ENCODE measurements around the gene WNT4. TPM values are rescaled to one million over a fixed set of nuclear protein-coding genes. Genes with fewer than 3 reads are reported as not detected.

Gene WNT4
- polyA plus RNA-seq (2013): 0.05 TPM

DNA sequence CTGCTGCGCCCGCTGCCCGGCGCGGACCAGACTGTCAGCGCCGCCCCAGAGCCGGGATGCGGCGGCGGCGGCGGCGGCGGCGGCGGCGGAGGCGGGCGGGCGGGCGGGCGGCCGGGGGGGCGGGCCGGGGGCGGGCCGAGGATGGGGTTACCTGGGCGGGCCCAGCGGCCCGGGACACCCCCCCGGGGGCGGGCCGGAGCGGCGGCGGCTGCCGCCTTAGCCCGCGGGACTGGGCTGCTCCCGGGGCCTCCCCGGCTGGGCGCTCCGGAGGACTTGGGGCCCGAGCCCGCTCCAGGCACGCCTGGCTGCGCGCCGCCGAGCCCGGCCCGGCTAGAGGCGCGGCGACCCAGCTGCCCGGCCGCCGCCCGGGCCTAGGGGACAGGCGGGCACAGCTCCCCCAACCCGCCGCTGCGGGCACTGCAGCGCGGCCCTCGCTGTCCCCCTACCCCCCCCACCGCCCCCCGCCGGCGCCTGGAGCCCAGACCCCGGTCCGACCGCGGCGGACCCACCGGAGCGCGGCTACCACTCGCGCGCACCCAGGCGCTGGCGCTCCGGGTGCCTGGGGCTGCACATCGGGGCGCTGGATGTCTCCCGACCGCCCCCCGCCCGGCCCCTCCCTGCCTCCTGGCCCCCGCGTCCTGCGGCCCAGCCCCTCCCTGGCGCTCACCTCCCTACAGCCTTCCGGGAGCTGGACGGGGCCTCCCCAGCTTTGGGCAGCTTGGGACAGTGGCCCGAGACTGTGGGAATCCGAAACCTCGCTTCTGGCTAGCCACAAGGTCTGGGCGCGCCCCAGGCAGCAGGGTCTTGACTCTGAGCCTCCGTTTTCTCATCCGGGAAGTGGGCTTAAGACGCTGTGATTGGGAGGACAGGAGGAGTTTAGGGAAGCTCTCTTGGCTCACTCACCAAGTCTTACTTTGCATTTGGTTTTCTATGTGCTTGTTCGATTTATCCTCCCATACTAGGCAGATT is at the start of gene WNT4:
TSS of gene WNT4 (minus strand) at position 33 of the 969 bp plus-strand sequence. CDS start 175 bp downstream, outside the sequence.
- WGBS (ENCODE audit: insufficient coverage): 4% methylated on average over 61 of the region's 106 CpGs
- H3K27ac ChIP-seq (ENCODE audit: insufficient read depth in 1 of 2, low read depth in 1 of 2, low read length in 2 of 2, poor library complexity in 1 of 2, severe bottlenecking in 2 of 2): no peak within 1 kb of the TSS
- peaks cover 0 to 13% (median 9%) of the 10 kb centered on the region in 4 experiments for H3K4me1 ChIP-seq (ENCODE audit: control extremely low read depth in 1 of 4, control insufficient read depth in 4 of 4, insufficient read depth in 4 of 4, low read length in 3 of 4)
- H3K27me3 ChIP-seq (replicated peaks in 2 of 5; ENCODE audit: control insufficient read depth in 4 of 5, insufficient read depth in 5 of 5, low read length in 4 of 5): peaks cover 2 to 82% (median 44%) of the 10 kb centered on the region in 5 experiments
- DNase-seq: peak; percentile 20 to 40 (median 27)
- no peaks in the 10 kb centered on the region for H3K36me3 ChIP-seq (ENCODE audit: control insufficient read depth in 4 of 4, insufficient read depth in 4 of 4, low read length in 3 of 4)
- ChIA-PET POLR2A (no interaction called here), CTCF (interaction anchor here (0.8 to 1.0 kb wide), 4 partner anchors 10 to 37 kb away, joined by 3 to 6 read pairs (median 3); no protein-coding TSS in a partner anchor)
- peak within 1 kb of the TSS; percentile 16 to 65 (median 48) for H3K4me3 ChIP-seq (ENCODE audit: control insufficient read depth in 1 of 7, extremely low read depth in 1 of 7, insufficient read depth in 4 of 7, low read depth in 2 of 7, low read length in 6 of 7)
- H3K9me3 ChIP-seq (ENCODE audit: control extremely low read depth in 1 of 5, control insufficient read depth in 4 of 5, insufficient read depth in 2 of 5, low read depth in 1 of 5, low read length in 4 of 5): no peaks in the 10 kb centered on the region

DNA sequence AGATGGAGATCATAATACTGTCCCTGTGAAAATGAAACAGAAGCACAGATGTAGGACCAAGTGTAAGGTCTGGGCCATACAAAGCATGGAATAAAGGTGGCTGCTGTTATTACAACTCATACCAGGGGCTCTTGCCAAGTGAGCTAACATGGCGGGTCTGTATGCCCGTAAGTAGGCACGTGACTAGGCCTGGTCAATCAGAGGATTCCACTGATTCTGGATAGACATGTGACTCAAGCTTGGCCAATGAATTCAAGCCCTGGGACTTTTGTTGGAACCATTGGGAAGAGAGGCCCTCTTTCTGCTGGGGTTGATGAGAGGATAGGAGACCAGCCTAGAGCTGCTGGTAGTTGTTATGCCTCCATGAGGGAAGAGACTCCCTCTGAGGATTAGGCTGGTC is 47.8 kb upstream of the WNT4 start:
- Histone ChIP-seq H3K36me3 (ENCODE audit: control insufficient read depth in 4 of 4, insufficient read depth in 4 of 4, low read length in 3 of 4) (no peaks in the 10 kb centered on the region), H3K9me3 (ENCODE audit: control extremely low read depth in 1 of 5, control insufficient read depth in 4 of 5, insufficient read depth in 2 of 5, low read depth in 1 of 5, low read length in 4 of 5) (no peaks in the 10 kb centered on the region)

DNA sequence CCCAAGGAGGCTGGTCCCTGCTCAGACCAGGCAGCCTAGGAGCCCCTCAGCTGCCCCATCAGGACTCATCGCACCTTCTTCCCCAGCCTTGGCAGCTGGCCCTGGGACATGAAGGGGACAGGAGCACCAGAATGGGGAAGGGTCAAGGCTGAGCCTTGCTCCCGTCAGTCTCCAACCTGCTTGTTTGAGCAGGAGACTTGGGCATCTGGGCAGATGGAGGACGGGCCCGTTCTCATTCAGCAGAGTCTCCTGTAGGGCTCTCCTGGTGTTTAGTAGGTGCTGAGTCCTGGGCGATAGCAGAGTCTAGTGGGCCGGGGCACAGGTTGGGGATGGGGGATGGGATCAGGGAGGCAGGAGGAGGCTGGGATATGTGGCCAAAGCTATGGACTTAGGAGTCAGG is 47.4 kb upstream of the WNT4 start:
- Histone ChIP-seq H3K27me3 (replicated peaks in 2 of 5; ENCODE audit: control insufficient read depth in 4 of 5, insufficient read depth in 5 of 5, low read length in 4 of 5) (peaks cover 2 to 24% (median 2%) of the 10 kb centered on the region in 5 experiments), H3K36me3 (ENCODE audit: control insufficient read depth in 4 of 4, insufficient read depth in 4 of 4, low read length in 3 of 4) (no peaks in the 10 kb centered on the region), H3K4me1 (ENCODE audit: control extremely low read depth in 1 of 4, control insufficient read depth in 4 of 4, insufficient read depth in 4 of 4, low read length in 3 of 4) (no peaks in the 10 kb centered on the region), H3K9me3 (ENCODE audit: control extremely low read depth in 1 of 5, control insufficient read depth in 4 of 5, insufficient read depth in 2 of 5, low read depth in 1 of 5, low read length in 4 of 5) (no peaks in the 10 kb centered on the region), H3K4me3 (ENCODE audit: control insufficient read depth in 1 of 7, extremely low read depth in 1 of 7, insufficient read depth in 4 of 7, low read depth in 2 of 7, low read length in 6 of 7) (no peak overlapping the region), H3K27ac (ENCODE audit: insufficient read depth in 1 of 2, low read depth in 1 of 2, low read length in 2 of 2, poor library complexity in 1 of 2, severe bottlenecking in 2 of 2) (no peak overlapping the region)
- ChIA-PET CTCF (no interaction called here), POLR2A (no interaction called here)
- WGBS (ENCODE audit: insufficient coverage): 89% methylated on average over 3 of the region's 6 CpGs
- no peak for DNase-seq

More for the DNA sequence above, 47.8 kb upstream of the WNT4 start:
- ChIA-PET POLR2A (no interaction called here), CTCF (no interaction called here)
- H3K27ac ChIP-seq (ENCODE audit: insufficient read depth in 1 of 2, low read depth in 1 of 2, low read length in 2 of 2, poor library complexity in 1 of 2, severe bottlenecking in 2 of 2): no peak overlapping the region
- H3K4me3 ChIP-seq (ENCODE audit: control insufficient read depth in 1 of 7, extremely low read depth in 1 of 7, insufficient read depth in 4 of 7, low read depth in 2 of 7, low read length in 6 of 7): no peak overlapping the region
- DNase-seq: no peak
- H3K4me1 ChIP-seq (ENCODE audit: control extremely low read depth in 1 of 4, control insufficient read depth in 4 of 4, insufficient read depth in 4 of 4, low read length in 3 of 4): no peaks in the 10 kb centered on the region
- 95% methylated on average over 3 of the region's 3 CpGs for WGBS (ENCODE audit: insufficient coverage)
- peaks cover 0 to 19% (median 2%) of the 10 kb centered on the region in 5 experiments for H3K27me3 ChIP-seq (replicated peaks in 2 of 5; ENCODE audit: control insufficient read depth in 4 of 5, insufficient read depth in 5 of 5, low read length in 4 of 5)

DNA sequence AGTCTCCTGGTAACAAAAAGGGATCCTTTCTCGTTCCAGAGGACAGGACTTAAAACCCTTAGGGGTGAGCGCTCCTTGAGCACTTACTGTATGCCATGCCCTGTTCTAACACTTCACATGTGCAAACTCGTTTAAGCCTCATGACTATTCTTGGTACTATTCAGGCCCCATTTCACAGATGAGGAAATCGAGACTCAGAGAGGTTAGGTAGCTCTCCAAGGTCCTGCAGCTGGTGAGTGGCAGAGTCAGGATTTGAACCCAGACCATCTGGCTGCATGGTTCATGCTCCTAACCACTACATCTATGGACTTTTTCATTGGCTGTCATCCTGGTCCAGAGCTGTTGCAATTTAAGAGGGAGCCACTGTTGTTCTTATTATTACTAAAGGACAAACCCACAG is 46.7 kb upstream of the WNT4 start:
- 93% methylated on average over 4 of the region's 4 CpGs for WGBS (ENCODE audit: insufficient coverage)
- no peak overlapping the region for H3K27ac ChIP-seq (ENCODE audit: insufficient read depth in 1 of 2, low read depth in 1 of 2, low read length in 2 of 2, poor library complexity in 1 of 2, severe bottlenecking in 2 of 2)
- no peak for DNase-seq
- no peaks in the 10 kb centered on the region for H3K9me3 ChIP-seq (ENCODE audit: control extremely low read depth in 1 of 5, control insufficient read depth in 4 of 5, insufficient read depth in 2 of 5, low read depth in 1 of 5, low read length in 4 of 5)
- POLR2A ChIA-PET: no interaction called here
- CTCF ChIA-PET: no interaction called here
- H3K4me3 ChIP-seq (ENCODE audit: control insufficient read depth in 1 of 7, extremely low read depth in 1 of 7, insufficient read depth in 4 of 7, low read depth in 2 of 7, low read length in 6 of 7): no peak overlapping the region
- H3K27me3 ChIP-seq (replicated peaks in 2 of 5; ENCODE audit: control insufficient read depth in 4 of 5, insufficient read depth in 5 of 5, low read length in 4 of 5): peaks cover 2 to 30% (median 4%) of the 10 kb centered on the region in 5 experiments
- no peaks in the 10 kb centered on the region for H3K4me1 ChIP-seq (ENCODE audit: control extremely low read depth in 1 of 4, control insufficient read depth in 4 of 4, insufficient read depth in 4 of 4, low read length in 3 of 4)
- H3K36me3 ChIP-seq (ENCODE audit: control insufficient read depth in 4 of 4, insufficient read depth in 4 of 4, low read length in 3 of 4): no peaks in the 10 kb centered on the region

DNA sequence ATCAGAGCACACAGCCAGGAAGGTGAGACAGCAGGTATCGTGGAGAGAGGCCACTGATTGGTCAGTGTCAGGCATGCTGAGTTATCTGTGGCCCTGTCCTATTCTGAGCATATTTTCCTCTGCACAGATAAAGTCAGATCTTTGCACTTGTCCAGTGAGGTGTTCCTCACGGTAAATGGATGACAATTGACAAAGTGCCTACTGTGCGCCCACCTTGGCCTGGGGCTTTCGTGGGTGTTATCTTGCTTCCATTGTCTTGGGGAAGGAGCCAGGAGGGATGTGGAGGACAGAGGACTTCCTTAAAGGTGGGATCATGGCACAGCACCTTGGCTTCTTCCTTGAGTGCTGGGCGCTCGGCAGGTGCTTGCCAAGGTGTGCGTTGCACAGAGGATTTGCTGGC is 46.0 kb upstream of the WNT4 start:
- Histone ChIP-seq H3K4me3 (ENCODE audit: control insufficient read depth in 1 of 7, extremely low read depth in 1 of 7, insufficient read depth in 4 of 7, low read depth in 2 of 7, low read length in 6 of 7) (no peak overlapping the region), H3K36me3 (ENCODE audit: control insufficient read depth in 4 of 4, insufficient read depth in 4 of 4, low read length in 3 of 4) (no peaks in the 10 kb centered on the region), H3K9me3 (ENCODE audit: control extremely low read depth in 1 of 5, control insufficient read depth in 4 of 5, insufficient read depth in 2 of 5, low read depth in 1 of 5, low read length in 4 of 5) (no peaks in the 10 kb centered on the region), H3K27me3 (replicated peaks in 2 of 5; ENCODE audit: control insufficient read depth in 4 of 5, insufficient read depth in 5 of 5, low read length in 4 of 5) (peaks cover 2 to 35% (median 6%) of the 10 kb centered on the region in 5 experiments), H3K4me1 (ENCODE audit: control extremely low read depth in 1 of 4, control insufficient read depth in 4 of 4, insufficient read depth in 4 of 4, low read length in 3 of 4) (no peaks in the 10 kb centered on the region), H3K27ac (ENCODE audit: insufficient read depth in 1 of 2, low read depth in 1 of 2, low read length in 2 of 2, poor library complexity in 1 of 2, severe bottlenecking in 2 of 2) (no peak overlapping the region)
- POLR2A ChIA-PET: no interaction called here
- DNase-seq: no peak
- 94% methylated on average over 7 of the region's 7 CpGs for WGBS (ENCODE audit: insufficient coverage)
- CTCF ChIA-PET: no interaction called here

DNA sequence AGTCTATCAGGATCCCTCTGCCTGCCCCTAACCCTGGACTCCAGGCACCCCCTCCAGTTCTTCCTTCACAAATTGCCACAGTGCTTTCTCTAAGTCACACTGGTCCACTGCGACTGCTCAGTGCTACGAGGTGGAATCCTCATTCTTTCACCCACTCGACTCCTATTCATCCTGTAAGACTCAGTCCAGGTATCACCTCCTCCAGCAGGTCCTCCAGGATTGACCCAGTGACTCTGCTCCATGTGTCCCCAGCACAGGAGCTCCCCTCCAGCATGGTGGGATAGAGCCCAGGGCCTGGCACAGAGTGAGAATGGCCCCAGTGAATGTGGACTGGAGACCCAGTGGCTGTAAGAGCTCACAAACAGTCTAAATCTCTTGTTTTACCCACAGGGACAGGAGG is 45.5 kb upstream of the WNT4 start:
- POLR2A ChIA-PET: no interaction called here

DNA sequence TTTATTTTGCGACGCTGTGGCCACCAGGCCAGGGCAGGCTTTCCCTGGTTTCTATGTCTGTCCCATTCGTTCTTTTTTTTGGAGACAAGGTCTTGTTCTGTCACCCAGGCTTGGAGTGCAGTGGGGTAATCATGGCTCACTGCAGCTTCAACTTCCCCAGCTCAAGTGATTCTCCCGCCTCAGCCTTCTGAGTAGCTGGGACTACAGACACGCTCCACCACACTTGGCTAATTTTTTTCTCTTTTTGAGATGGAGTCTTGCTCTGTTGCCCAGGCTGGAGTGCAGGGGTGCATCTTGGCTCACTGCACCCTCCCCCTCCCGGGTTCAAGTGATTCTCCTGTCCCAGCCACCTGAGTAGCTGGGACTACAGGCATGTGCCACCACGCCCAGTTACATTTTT is 43.4 kb upstream of the WNT4 start:
- no peaks in the 10 kb centered on the region for H3K4me1 ChIP-seq (ENCODE audit: control extremely low read depth in 1 of 4, control insufficient read depth in 4 of 4, insufficient read depth in 4 of 4, low read length in 3 of 4)
- no peak overlapping the region for H3K4me3 ChIP-seq (ENCODE audit: control insufficient read depth in 1 of 7, extremely low read depth in 1 of 7, insufficient read depth in 4 of 7, low read depth in 2 of 7, low read length in 6 of 7)
- DNase-seq: no peak
- H3K27ac ChIP-seq (ENCODE audit: insufficient read depth in 1 of 2, low read depth in 1 of 2, low read length in 2 of 2, poor library complexity in 1 of 2, severe bottlenecking in 2 of 2): no peak overlapping the region
- CTCF ChIA-PET: no interaction called here
- POLR2A ChIA-PET: no interaction called here
- H3K27me3 ChIP-seq (replicated peaks in 2 of 5; ENCODE audit: control insufficient read depth in 4 of 5, insufficient read depth in 5 of 5, low read length in 4 of 5): peaks cover 2 to 49% (median 12%) of the 10 kb centered on the region in 5 experiments
- no peaks in the 10 kb centered on the region for H3K9me3 ChIP-seq (ENCODE audit: control extremely low read depth in 1 of 5, control insufficient read depth in 4 of 5, insufficient read depth in 2 of 5, low read depth in 1 of 5, low read length in 4 of 5)
- 94% methylated on average over 5 of the region's 7 CpGs for WGBS (ENCODE audit: insufficient coverage)
- H3K36me3 ChIP-seq (ENCODE audit: control insufficient read depth in 4 of 4, insufficient read depth in 4 of 4, low read length in 3 of 4): no peaks in the 10 kb centered on the region

More for the DNA sequence above, 45.5 kb upstream of the WNT4 start:
- CTCF ChIA-PET: no interaction called here
- H3K27ac ChIP-seq (ENCODE audit: insufficient read depth in 1 of 2, low read depth in 1 of 2, low read length in 2 of 2, poor library complexity in 1 of 2, severe bottlenecking in 2 of 2): no peak overlapping the region
- no peak for DNase-seq
- 100% methylated on average over 1 of the region's 3 CpGs for WGBS (ENCODE audit: insufficient coverage)
- no peaks in the 10 kb centered on the region for H3K4me1 ChIP-seq (ENCODE audit: control extremely low read depth in 1 of 4, control insufficient read depth in 4 of 4, insufficient read depth in 4 of 4, low read length in 3 of 4)
- no peaks in the 10 kb centered on the region for H3K9me3 ChIP-seq (ENCODE audit: control extremely low read depth in 1 of 5, control insufficient read depth in 4 of 5, insufficient read depth in 2 of 5, low read depth in 1 of 5, low read length in 4 of 5)
- H3K27me3 ChIP-seq (replicated peaks in 2 of 5; ENCODE audit: control insufficient read depth in 4 of 5, insufficient read depth in 5 of 5, low read length in 4 of 5): peaks cover 2 to 40% (median 8%) of the 10 kb centered on the region in 5 experiments
- H3K36me3 ChIP-seq (ENCODE audit: control insufficient read depth in 4 of 4, insufficient read depth in 4 of 4, low read length in 3 of 4): no peaks in the 10 kb centered on the region
- H3K4me3 ChIP-seq (ENCODE audit: control insufficient read depth in 1 of 7, extremely low read depth in 1 of 7, insufficient read depth in 4 of 7, low read depth in 2 of 7, low read length in 6 of 7): no peak overlapping the region

All from common myeloid progenitor, CD34-positive (primary cell).